GM19324 (cell line): ENCODE results near the gene CGNL1.

Experiments used
- ATAC-seq: cut with Tn5 transposase; IDR thresholded peaks from one replicate; pipeline ENCODE4 v1.9.1; 2021; ENCODE audit warnings: mild to moderate bottlenecking, moderate library complexity; ENCODE audit not compliant: unreplicated experiment, low FRiP score

The CGNL1 gene, protein sequence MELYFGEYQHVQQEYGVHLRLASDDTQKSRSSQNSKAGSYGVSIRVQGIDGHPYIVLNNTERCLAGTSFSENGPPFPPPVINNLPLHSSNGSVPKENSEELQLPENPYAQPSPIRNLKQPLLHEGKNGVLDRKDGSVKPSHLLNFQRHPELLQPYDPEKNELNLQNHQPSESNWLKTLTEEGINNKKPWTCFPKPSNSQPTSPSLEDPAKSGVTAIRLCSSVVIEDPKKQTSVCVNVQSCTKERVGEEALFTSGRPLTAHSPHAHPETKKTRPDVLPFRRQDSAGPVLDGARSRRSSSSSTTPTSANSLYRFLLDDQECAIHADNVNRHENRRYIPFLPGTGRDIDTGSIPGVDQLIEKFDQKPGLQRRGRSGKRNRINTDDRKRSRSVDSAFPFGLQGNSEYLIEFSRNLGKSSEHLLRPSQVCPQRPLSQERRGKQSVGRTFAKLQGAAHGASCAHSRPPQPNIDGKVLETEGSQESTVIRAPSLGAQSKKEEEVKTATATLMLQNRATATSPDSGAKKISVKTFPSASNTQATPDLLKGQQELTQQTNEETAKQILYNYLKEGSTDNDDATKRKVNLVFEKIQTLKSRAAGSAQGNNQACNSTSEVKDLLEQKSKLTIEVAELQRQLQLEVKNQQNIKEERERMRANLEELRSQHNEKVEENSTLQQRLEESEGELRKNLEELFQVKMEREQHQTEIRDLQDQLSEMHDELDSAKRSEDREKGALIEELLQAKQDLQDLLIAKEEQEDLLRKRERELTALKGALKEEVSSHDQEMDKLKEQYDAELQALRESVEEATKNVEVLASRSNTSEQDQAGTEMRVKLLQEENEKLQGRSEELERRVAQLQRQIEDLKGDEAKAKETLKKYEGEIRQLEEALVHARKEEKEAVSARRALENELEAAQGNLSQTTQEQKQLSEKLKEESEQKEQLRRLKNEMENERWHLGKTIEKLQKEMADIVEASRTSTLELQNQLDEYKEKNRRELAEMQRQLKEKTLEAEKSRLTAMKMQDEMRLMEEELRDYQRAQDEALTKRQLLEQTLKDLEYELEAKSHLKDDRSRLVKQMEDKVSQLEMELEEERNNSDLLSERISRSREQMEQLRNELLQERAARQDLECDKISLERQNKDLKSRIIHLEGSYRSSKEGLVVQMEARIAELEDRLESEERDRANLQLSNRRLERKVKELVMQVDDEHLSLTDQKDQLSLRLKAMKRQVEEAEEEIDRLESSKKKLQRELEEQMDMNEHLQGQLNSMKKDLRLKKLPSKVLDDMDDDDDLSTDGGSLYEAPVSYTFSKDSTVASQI

GRCh38 chr15:57375827-57376695, at the start of gene CGNL1:
Gene CGNL1, plus strand, starts transcription at chr15:57376505. Its CDS starts 61,495 bp downstream, at chr15:57438000.
- no peak for ATAC-seq

GRCh38 chr15:57327985-57328471, 48.3 kb upstream of the CGNL1 start:
- ATAC-seq: no peak

GRCh38 chr15:57328479-57328878, 47.8 kb upstream of the CGNL1 start:
- no peak for ATAC-seq

- ATAC-seq: no peak
These were observed 47.4 kb upstream of the CGNL1 start for GRCh38 chr15:57328897-57329296.

- no peak for ATAC-seq
These were observed 46.5 kb upstream of the CGNL1 start for GRCh38 chr15:57329582-57330367.

DNA sequence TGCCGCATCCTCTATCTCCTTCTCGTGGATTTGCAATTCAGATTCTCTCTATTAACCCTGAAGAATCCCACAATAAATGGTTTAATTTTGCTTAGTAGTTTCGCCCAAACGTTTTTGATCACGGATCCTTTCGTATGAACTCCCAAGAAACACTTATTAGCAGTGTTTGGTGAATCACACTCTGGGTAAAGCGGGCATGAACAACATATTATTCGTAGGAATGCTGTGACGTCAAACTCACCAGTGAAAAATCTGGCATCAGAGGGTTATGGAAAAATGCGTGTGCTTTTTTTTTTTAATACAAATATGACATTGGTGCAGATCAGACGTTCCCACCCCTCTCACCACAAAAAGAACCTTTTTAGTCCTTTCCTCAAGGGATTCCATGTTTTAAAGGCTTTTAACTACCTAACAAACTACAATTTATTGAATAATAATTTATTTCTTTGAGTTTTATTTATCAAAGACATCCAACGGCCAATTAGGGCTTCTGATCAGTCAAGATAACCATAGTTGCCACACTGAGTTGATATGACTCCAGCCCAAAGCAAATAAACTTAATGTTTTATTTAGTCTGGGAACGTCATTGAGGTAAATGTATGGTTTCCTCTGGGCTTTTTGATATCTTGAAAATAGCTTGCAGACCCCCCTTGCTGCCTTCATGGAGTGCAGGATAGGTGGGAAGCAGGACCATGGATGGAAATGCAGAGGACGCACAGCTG, 45.5 kb upstream of the CGNL1 start:
- ATAC-seq: no peak

GRCh38 chr15:57332326-57332725, 44.0 kb upstream of the CGNL1 start:
- ATAC-seq: no peak

- ATAC-seq: no peak
These were observed 42.8 kb upstream of the CGNL1 start for GRCh38 chr15:57333487-57333886.

DNA sequence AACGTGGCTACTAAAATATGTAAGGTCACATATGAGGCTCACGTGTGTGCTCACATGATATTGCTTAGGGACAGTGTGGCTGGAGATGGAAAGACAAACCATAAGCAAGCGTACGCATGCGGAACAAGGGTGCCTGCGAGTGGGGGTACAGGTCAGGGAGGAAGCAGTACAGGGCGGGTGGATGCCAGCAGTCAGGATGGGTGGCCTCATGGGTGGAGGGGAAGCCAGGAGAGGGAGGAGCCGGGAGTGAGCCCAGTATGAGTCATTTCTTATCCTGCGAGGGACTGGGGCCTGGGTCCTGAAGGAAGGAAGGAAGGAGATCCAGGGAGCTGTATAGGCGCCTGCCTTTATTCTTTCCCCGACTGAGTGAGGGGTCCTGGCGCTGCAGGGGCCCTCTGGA, 42.0 kb upstream of the CGNL1 start:
- no peak for ATAC-seq

GRCh38 chr15:57335293-57335715, 41.0 kb upstream of the CGNL1 start:
- ATAC-seq: no peak

GRCh38 chr15:57335719-57336118, 40.6 kb upstream of the CGNL1 start:
- no peak for ATAC-seq

GRCh38 chr15:57337868-57338411, 38.4 kb upstream of the CGNL1 start:
- no peak for ATAC-seq

- no peak for ATAC-seq
These were observed 37.0 kb upstream of the CGNL1 start for GRCh38 chr15:57339321-57339720.

DNA sequence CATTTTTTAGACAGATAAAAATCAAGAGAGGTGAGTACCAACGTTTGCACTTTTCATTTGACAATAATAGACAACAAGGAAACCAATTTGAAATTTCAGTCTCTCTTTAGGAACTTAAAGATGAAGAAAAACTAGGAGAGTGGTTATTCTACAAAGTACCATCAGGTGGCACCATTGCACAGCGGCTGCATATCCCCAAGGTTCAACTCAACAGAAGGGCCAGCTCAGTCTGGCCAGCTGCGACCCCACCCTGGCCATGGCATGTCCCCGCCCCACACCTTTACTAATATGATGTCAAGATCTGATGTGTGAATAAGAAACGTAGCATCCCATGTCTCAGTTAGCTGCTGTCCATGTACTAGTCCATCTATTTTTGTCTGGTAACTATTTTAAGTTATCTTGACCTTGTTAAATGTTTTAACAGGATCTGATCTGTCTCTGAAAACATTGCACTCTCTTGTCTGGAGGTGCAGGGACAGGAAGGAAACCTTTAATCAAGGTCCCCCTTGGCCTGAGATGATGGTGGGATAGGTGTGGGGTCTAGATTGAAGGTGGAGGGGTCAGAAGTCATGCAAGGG, 35.5 kb upstream of the CGNL1 start:
- ATAC-seq: no peak

GRCh38 chr15:57343048-57343447, 33.3 kb upstream of the CGNL1 start:
- no peak for ATAC-seq

GRCh38 chr15:57343498-57343897, 32.8 kb upstream of the CGNL1 start:
- no peak for ATAC-seq

DNA sequence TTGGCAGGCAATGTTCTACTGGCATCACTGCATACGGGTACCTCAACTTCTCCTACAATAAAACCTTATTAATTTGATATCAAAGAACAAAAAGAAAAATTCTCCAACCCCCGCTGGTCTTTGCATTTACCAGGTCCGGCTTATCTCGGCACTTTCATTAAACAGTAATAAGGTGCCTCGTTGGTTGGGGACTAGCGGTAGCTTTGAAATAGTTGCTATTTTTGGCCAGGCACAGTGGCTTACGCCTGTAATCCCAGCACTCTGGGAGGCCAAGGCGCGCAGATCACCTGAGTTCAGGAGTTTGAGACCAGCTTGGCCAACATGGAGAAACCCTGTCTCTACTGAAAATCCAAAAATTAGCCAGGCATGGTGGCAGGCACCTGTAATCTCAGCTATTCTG, 32.0 kb upstream of the CGNL1 start:
- no peak for ATAC-seq

DNA sequence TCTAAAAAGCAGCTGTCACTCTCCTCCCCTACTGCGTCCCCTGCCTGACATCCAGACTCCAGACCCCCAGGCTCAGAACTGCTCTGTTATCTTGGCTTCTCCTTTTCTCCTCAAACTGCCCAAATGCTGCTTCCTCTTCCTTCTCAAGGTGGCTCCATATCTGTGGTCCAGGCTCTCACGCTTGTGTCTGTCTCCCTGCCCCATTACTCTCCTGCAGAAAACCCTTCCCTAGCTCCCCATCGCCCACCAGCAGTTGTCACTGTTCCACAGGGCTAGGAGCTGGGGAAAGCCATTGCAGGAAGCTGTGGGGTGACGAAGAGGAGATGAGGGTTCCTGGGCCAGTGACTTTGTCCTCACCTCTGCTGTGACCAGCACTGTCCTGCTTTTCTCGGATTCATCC, 30.7 kb upstream of the CGNL1 start:
- ATAC-seq: no peak
